ENCODE data around the gene ATF7.

Gene ATF7

GRCh38 chr12:53480491-53481442, 145.4 kb downstream of the ATF7 start:
- DNase-seq, result no peak

GRCh38 chr12:53479331-53479730, 146.9 kb downstream of the ATF7 start:
- no peak for DNase-seq

- DNase-seq, result no peak
Observed at GRCh38 chr12:53478865-53479264, 147.3 kb downstream of the ATF7 start.

- DNase-seq, result no peak
Observed at GRCh38 chr12:53476769-53477209, 149.4 kb downstream of the ATF7 start.

GRCh38 chr12:53474819-53475218, 151.4 kb downstream of the ATF7 start:
- DNase-seq, result no peak

GRCh38 chr12:53474077-53474476, 152.1 kb downstream of the ATF7 start:
- no peak for DNase-seq

GRCh38 chr12:53472056-53472582, 154.1 kb downstream of the ATF7 start:
- no peak for DNase-seq

- DNase-seq, result no peak
Observed at GRCh38 chr12:53468282-53468681, 157.9 kb downstream of the ATF7 start.

GRCh38 chr12:53467880-53468279, 158.3 kb downstream of the ATF7 start:
- no peak for DNase-seq

GRCh38 chr12:53467082-53467481, 159.1 kb downstream of the ATF7 start:
- DNase-seq, result no peak

GRCh38 chr12:53466640-53467039, 159.5 kb downstream of the ATF7 start:
- DNase-seq, result no peak

- DNase-seq, result no peak
Observed at GRCh38 chr12:53465679-53466078, 160.5 kb downstream of the ATF7 start.

GRCh38 chr12:53464685-53465418, 161.3 kb downstream of the ATF7 start:
- DNase-seq, result no peak

- no peak for DNase-seq
Observed at GRCh38 chr12:53463802-53464560, 162.2 kb downstream of the ATF7 start.

- no peak for DNase-seq
Observed at GRCh38 chr12:53462935-53463334, 163.2 kb downstream of the ATF7 start.

GRCh38 chr12:53461591-53461990, 164.6 kb downstream of the ATF7 start:
- no peak for DNase-seq

GRCh38 chr12:53461059-53461458, 165.1 kb downstream of the ATF7 start:
- DNase-seq, result no peak

- no peak for DNase-seq
Observed at GRCh38 chr12:53459097-53459496, 167.1 kb downstream of the ATF7 start.

Measured in midbrain (tissue), 1 donor.